Breast epithelium (tissue), 3 donors: ENCODE data around the gene PHACTR2.

Experiments
- POLR2A ChIP-seq: fragments of 450-650 bp; IDR thresholded peaks from one replicate; pipeline ENCODE4 v1.6.1; 2016; ENCODE audit warnings: antibody characterized with exemption, mild to moderate bottlenecking, moderate library complexity
- POLR2AphosphoS5 ChIP-seq, 3 donors: sonication (generic); formaldehyde crosslinking; IDR thresholded peaks; one replicate each; pipeline ENCODE4 v1.6.1; 2017; ENCODE audit warnings: antibody characterized with exemption in 3 of 3

DNA sequence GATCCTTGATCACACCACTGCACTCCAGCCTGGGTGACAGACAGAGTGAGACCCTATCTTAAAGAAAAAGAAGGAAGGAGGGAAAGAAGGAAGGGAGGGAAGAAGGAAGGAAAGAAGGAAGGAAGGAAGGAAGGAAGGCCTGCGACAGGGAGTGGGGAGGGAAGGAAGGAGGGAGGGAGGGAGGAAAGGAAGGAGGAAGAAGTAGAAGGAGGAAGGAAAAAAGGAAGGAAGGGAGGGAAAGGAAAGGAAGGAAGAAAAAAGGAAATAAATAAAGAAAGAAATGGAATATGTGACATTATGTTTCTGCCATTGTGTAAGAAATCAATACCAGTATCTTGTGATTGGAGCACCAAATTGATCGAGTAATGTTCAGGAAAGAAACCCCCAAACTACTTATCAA is 16.2 kb downstream of the PHACTR2 start:
- TF ChIP-seq POLR2A (no peak), POLR2AphosphoS5 (IDR thresholded peaks at IDR 0.05) (no peak)
